ENCODE data around the gene PSMD14.
"Not testable (repeated sequence)": the region's sequence is repeated elsewhere in the genome, so short reads cannot be mapped to it uniquely, and the experiment has no call there.

The PSMD14 gene

GRCh38 chr2:161308178-161308955 is at the start of gene PSMD14:
Gene PSMD14 (plus strand): TSS chr2:161308425. CDS start chr2:161318826, 10,401 bp downstream.
- DNase-seq (ENCODE audit: low read depth, low spot score) = peak; percentile 73
- Histone ChIP-seq H3K27me3 (ENCODE audit: control insufficient read depth, insufficient read depth, low read length) (no peaks in the 10 kb centered on the region), H3K4me3 (ENCODE audit: low read length) (peak within 1 kb of the TSS; percentile 65), H3K9me3 (ENCODE audit: control insufficient read depth, insufficient read depth, low read length) (no peaks in the 10 kb centered on the region), H3K4me1 (ENCODE audit: control insufficient read depth, insufficient read depth, low read length) (no peaks in the 10 kb centered on the region), H3K27ac (ENCODE audit: low read length) (no peak within 1 kb of the TSS), H3K36me3 (ENCODE audit: control insufficient read depth, insufficient read depth, low read length) (no peaks in the 10 kb centered on the region)
- WGBS (ENCODE audit: insufficient coverage, insufficient read length) = no CpG with 5 or more reads among the region's 60 CpGs

- no CpG with 5 or more reads among the region's 11 CpGs for WGBS (ENCODE audit: insufficient coverage, insufficient read length)
- Histone ChIP-seq H3K27me3 (ENCODE audit: control insufficient read depth, insufficient read depth, low read length) (no peaks in the 10 kb centered on the region), H3K36me3 (ENCODE audit: control insufficient read depth, insufficient read depth, low read length) (no peaks in the 10 kb centered on the region), H3K27ac (ENCODE audit: low read length) (no peak overlapping the region), H3K4me1 (ENCODE audit: control insufficient read depth, insufficient read depth, low read length) (no peaks in the 10 kb centered on the region), H3K4me3 (ENCODE audit: low read length) (no peak overlapping the region), H3K9me3 (ENCODE audit: control insufficient read depth, insufficient read depth, low read length) (no peaks in the 10 kb centered on the region)
- no peak for DNase-seq (ENCODE audit: low read depth, low spot score)
These were observed 42.4 kb upstream of the PSMD14 start for GRCh38 chr2:161265874-161266273.

GRCh38 chr2:161269111-161269510 is 39.1 kb upstream of the PSMD14 start:
- Histone ChIP-seq H3K36me3 (ENCODE audit: control insufficient read depth, insufficient read depth, low read length) (no peaks in the 10 kb centered on the region), H3K27me3 (ENCODE audit: control insufficient read depth, insufficient read depth, low read length) (no peaks in the 10 kb centered on the region), H3K4me3 (ENCODE audit: low read length) (no peak overlapping the region), H3K9me3 (ENCODE audit: control insufficient read depth, insufficient read depth, low read length) (no peaks in the 10 kb centered on the region), H3K4me1 (ENCODE audit: control insufficient read depth, insufficient read depth, low read length) (no peaks in the 10 kb centered on the region), H3K27ac (ENCODE audit: low read length) (no peak overlapping the region)
- no CpG with 5 or more reads among the region's 3 CpGs for WGBS (ENCODE audit: insufficient coverage, insufficient read length)
- no peak for DNase-seq (ENCODE audit: low read depth, low spot score)

- H3K4me1 ChIP-seq (ENCODE audit: control insufficient read depth, insufficient read depth, low read length) = no peaks in the 10 kb centered on the region
- 100% methylated on average over 1 of the region's 5 CpGs for WGBS (ENCODE audit: insufficient coverage, insufficient read length)
These were observed 35.0 kb upstream of the PSMD14 start for GRCh38 chr2:161273038-161273760.

GRCh38 chr2:161278564-161279229 is 29.5 kb upstream of the PSMD14 start:
- no CpG with 5 or more reads among the region's 11 CpGs for WGBS (ENCODE audit: insufficient coverage, insufficient read length)

More at GRCh38 chr2:161273038-161273760, 35.0 kb upstream of the PSMD14 start:
- H3K27me3 ChIP-seq (ENCODE audit: control insufficient read depth, insufficient read depth, low read length) = no peaks in the 10 kb centered on the region
- H3K36me3 ChIP-seq (ENCODE audit: control insufficient read depth, insufficient read depth, low read length) = no peaks in the 10 kb centered on the region
- H3K4me3 ChIP-seq (ENCODE audit: low read length) = no peak overlapping the region
- H3K27ac ChIP-seq (ENCODE audit: low read length) = no peak overlapping the region
- peak; percentile 47 for DNase-seq (ENCODE audit: low read depth, low spot score)
- no peaks in the 10 kb centered on the region for H3K9me3 ChIP-seq (ENCODE audit: control insufficient read depth, insufficient read depth, low read length)

GRCh38 chr2:161279230-161279815 is 28.9 kb upstream of the PSMD14 start:
- not testable (repeated sequence) for H3K27me3 ChIP-seq (ENCODE audit: control insufficient read depth, insufficient read depth, low read length); H3K27ac ChIP-seq (ENCODE audit: low read length); H3K9me3 ChIP-seq (ENCODE audit: control insufficient read depth, insufficient read depth, low read length); H3K4me1 ChIP-seq (ENCODE audit: control insufficient read depth, insufficient read depth, low read length); DNase-seq (ENCODE audit: low read depth, low spot score); H3K36me3 ChIP-seq (ENCODE audit: control insufficient read depth, insufficient read depth, low read length); H3K4me3 ChIP-seq (ENCODE audit: low read length)
- WGBS (ENCODE audit: insufficient coverage, insufficient read length) = no CpG with 5 or more reads among the region's 5 CpGs

More at GRCh38 chr2:161278564-161279229, 29.5 kb upstream of the PSMD14 start:
- H3K27ac ChIP-seq (ENCODE audit: low read length); H3K4me1 ChIP-seq (ENCODE audit: control insufficient read depth, insufficient read depth, low read length); H3K36me3 ChIP-seq (ENCODE audit: control insufficient read depth, insufficient read depth, low read length); H3K9me3 ChIP-seq (ENCODE audit: control insufficient read depth, insufficient read depth, low read length); H3K27me3 ChIP-seq (ENCODE audit: control insufficient read depth, insufficient read depth, low read length); H3K4me3 ChIP-seq (ENCODE audit: low read length): not testable (repeated sequence)
- peak; percentile 58 for DNase-seq (ENCODE audit: low read depth, low spot score)

GRCh38 chr2:161280906-161281323 is 27.3 kb upstream of the PSMD14 start:
- DNase-seq (ENCODE audit: low read depth, low spot score) = peak; percentile 61
- not testable (repeated sequence) for H3K4me3 ChIP-seq (ENCODE audit: low read length)

GRCh38 chr2:161281615-161282310 is 26.5 kb upstream of the PSMD14 start:
- not testable (repeated sequence) for H3K27ac ChIP-seq (ENCODE audit: low read length); H3K36me3 ChIP-seq (ENCODE audit: control insufficient read depth, insufficient read depth, low read length); H3K4me3 ChIP-seq (ENCODE audit: low read length); H3K27me3 ChIP-seq (ENCODE audit: control insufficient read depth, insufficient read depth, low read length); H3K4me1 ChIP-seq (ENCODE audit: control insufficient read depth, insufficient read depth, low read length); DNase-seq (ENCODE audit: low read depth, low spot score); H3K9me3 ChIP-seq (ENCODE audit: control insufficient read depth, insufficient read depth, low read length)
- no CpG with 5 or more reads among the region's 11 CpGs for WGBS (ENCODE audit: insufficient coverage, insufficient read length)

More at GRCh38 chr2:161280906-161281323, 27.3 kb upstream of the PSMD14 start:
- H3K27ac ChIP-seq (ENCODE audit: low read length); H3K27me3 ChIP-seq (ENCODE audit: control insufficient read depth, insufficient read depth, low read length); H3K9me3 ChIP-seq (ENCODE audit: control insufficient read depth, insufficient read depth, low read length); H3K36me3 ChIP-seq (ENCODE audit: control insufficient read depth, insufficient read depth, low read length); H3K4me1 ChIP-seq (ENCODE audit: control insufficient read depth, insufficient read depth, low read length): not testable (repeated sequence)
- no CpG with 5 or more reads among the region's 18 CpGs for WGBS (ENCODE audit: insufficient coverage, insufficient read length)

GRCh38 chr2:161282311-161282644 is 25.9 kb upstream of the PSMD14 start:
- H3K27me3 ChIP-seq (ENCODE audit: control insufficient read depth, insufficient read depth, low read length); H3K4me3 ChIP-seq (ENCODE audit: low read length); DNase-seq (ENCODE audit: low read depth, low spot score); H3K36me3 ChIP-seq (ENCODE audit: control insufficient read depth, insufficient read depth, low read length); H3K4me1 ChIP-seq (ENCODE audit: control insufficient read depth, insufficient read depth, low read length); H3K27ac ChIP-seq (ENCODE audit: low read length); H3K9me3 ChIP-seq (ENCODE audit: control insufficient read depth, insufficient read depth, low read length): not testable (repeated sequence)
- whole genome bisulfite sequencing (ENCODE audit: insufficient coverage, insufficient read length) = no CpG with 5 or more reads among the region's 9 CpGs

- Histone ChIP-seq H3K36me3 (ENCODE audit: control insufficient read depth, insufficient read depth, low read length) (no peaks in the 10 kb centered on the region), H3K4me3 (ENCODE audit: low read length) (no peak overlapping the region), H3K9me3 (ENCODE audit: control insufficient read depth, insufficient read depth, low read length) (no peaks in the 10 kb centered on the region), H3K27me3 (ENCODE audit: control insufficient read depth, insufficient read depth, low read length) (no peaks in the 10 kb centered on the region), H3K27ac (ENCODE audit: low read length) (no peak overlapping the region), H3K4me1 (ENCODE audit: control insufficient read depth, insufficient read depth, low read length) (no peaks in the 10 kb centered on the region)
- WGBS (ENCODE audit: insufficient coverage, insufficient read length) = no CpG with 5 or more reads among the region's 1 CpG
- DNase-seq (ENCODE audit: low read depth, low spot score) = no peak
These were observed 24.3 kb upstream of the PSMD14 start for GRCh38 chr2:161283926-161284325.

Measured in iPS DF 6.9 (cell line).